Measurements from ENCODE around the gene DCTN5.

DCTN5 gene

GRCh38 chr16:23595951-23596720 is 45.1 kb upstream of the DCTN5 start, which contains the start of gene NDUFAB1:
Gene NDUFAB1 (minus strand): TSS chr16:23596316. CDS start chr16:23596290, 26 bp downstream.
- Histone ChIP-seq H3K27me3 (ENCODE audit: low read length) (no peaks in the 10 kb centered on the region), H3K9me3 (ENCODE audit: insufficient read depth, low read length) (no peaks in the 10 kb centered on the region), H3F3A (ENCODE audit: insufficient read depth) (peaks cover 12% of the 10 kb centered on the region), H3K9ac (ENCODE audit: low read length) (peak within 1 kb of the TSS; percentile 91), H3K79me2 (ENCODE audit: insufficient read depth, low read length) (peaks cover 47% of the 10 kb centered on the region), H3K4me3 (ENCODE audit: insufficient read depth, low read length, poor library complexity, severe bottlenecking) (peak within 1 kb of the TSS; percentile 68), H2AFZ (ENCODE audit: low read depth, low read length, severe bottlenecking) (peak within 1 kb of the TSS; percentile 95), H3K36me3 (ENCODE audit: low read length) (no peaks in the 10 kb centered on the region; the same call in 1 of the 2 replicates), H4K20me1 (ENCODE audit: low read depth, low read length) (no peaks in the 10 kb centered on the region; the same call in 1 of the 2 replicates), H3K4me2 (ENCODE audit: low read depth, low read length, poor library complexity, severe bottlenecking) (peak within 1 kb of the TSS; percentile 82), H3K9me2 (replicated peaks; ENCODE audit: insufficient read depth, low read length) (no peaks in the 10 kb centered on the region), H3K27ac (ENCODE audit: low read depth, low read length) (peak within 1 kb of the TSS; percentile 62)
- TF ChIP-seq EZH2phosphoT487 (conservative IDR thresholded peaks at IDR 0.05; ENCODE audit: low read length), result no peak
- peak; percentile 80 for TF ChIP-seq CTCF (IDR thresholded peaks at IDR 0.05; ENCODE audit: insufficient read depth, low read length, poor library complexity, severe bottlenecking)

- peak overlapping the region; percentile 95 for H2AFZ ChIP-seq (ENCODE audit: low read depth, low read length, severe bottlenecking)
- H3K9me3 ChIP-seq (ENCODE audit: insufficient read depth, low read length), result no peaks in the 10 kb centered on the region
- no peak overlapping the region for H3K4me3 ChIP-seq (ENCODE audit: insufficient read depth, low read length, poor library complexity, severe bottlenecking)
- TF ChIP-seq CTCF (IDR thresholded peaks at IDR 0.05; ENCODE audit: insufficient read depth, low read length, poor library complexity, severe bottlenecking) (peak; percentile 69), EZH2phosphoT487 (conservative IDR thresholded peaks at IDR 0.05; ENCODE audit: low read length) (no peak)
- peak overlapping the region; percentile 91 for H3K9ac ChIP-seq (ENCODE audit: low read length)
- no peaks in the 10 kb centered on the region for H3K9me2 ChIP-seq (replicated peaks; ENCODE audit: insufficient read depth, low read length)
- H3K27me3 ChIP-seq (ENCODE audit: low read length), result no peaks in the 10 kb centered on the region
- no peaks in the 10 kb centered on the region; the same call in 1 of the 2 replicates for H4K20me1 ChIP-seq (ENCODE audit: low read depth, low read length)
- H3F3A ChIP-seq (ENCODE audit: insufficient read depth), result peaks cover 12% of the 10 kb centered on the region
- H3K36me3 ChIP-seq (ENCODE audit: low read length), result no peaks in the 10 kb centered on the region; the same call in 1 of the 2 replicates
- H3K4me2 ChIP-seq (ENCODE audit: low read depth, low read length, poor library complexity, severe bottlenecking), result peak overlapping the region; percentile 66
- peak overlapping the region; percentile 62 for H3K27ac ChIP-seq (ENCODE audit: low read depth, low read length)
- H3K79me2 ChIP-seq (ENCODE audit: insufficient read depth, low read length), result peaks cover 36% of the 10 kb centered on the region
Measured at GRCh38 chr16:23597003-23597756, 44.1 kb upstream of the DCTN5 start.

GRCh38 chr16:23607726-23608125 is 33.5 kb upstream of the DCTN5 start:
- Histone ChIP-seq H4K20me1 (ENCODE audit: low read depth, low read length) (no peaks in the 10 kb centered on the region), H3K27ac (ENCODE audit: low read depth, low read length) (no peak overlapping the region), H2AFZ (ENCODE audit: low read depth, low read length, severe bottlenecking) (no peak overlapping the region), H3K79me2 (ENCODE audit: insufficient read depth, low read length) (no peaks in the 10 kb centered on the region), H3K9ac (ENCODE audit: low read length) (no peak overlapping the region), H3F3A (ENCODE audit: insufficient read depth) (no peaks in the 10 kb centered on the region), H3K4me2 (ENCODE audit: low read depth, low read length, poor library complexity, severe bottlenecking) (no peak overlapping the region), H3K9me3 (ENCODE audit: insufficient read depth, low read length) (no peaks in the 10 kb centered on the region), H3K9me2 (replicated peaks; ENCODE audit: insufficient read depth, low read length) (no peaks in the 10 kb centered on the region), H3K27me3 (ENCODE audit: low read length) (no peaks in the 10 kb centered on the region), H3K36me3 (ENCODE audit: low read length) (peaks cover 7% of the 10 kb centered on the region; the same call in 1 of the 2 replicates), H3K4me3 (ENCODE audit: insufficient read depth, low read length, poor library complexity, severe bottlenecking) (no peak overlapping the region)
- TF ChIP-seq EZH2phosphoT487 (conservative IDR thresholded peaks at IDR 0.05; ENCODE audit: low read length) (no peak), CTCF (IDR thresholded peaks at IDR 0.05; ENCODE audit: insufficient read depth, low read length, poor library complexity, severe bottlenecking) (no peak)
